Hematopoietic multipotent progenitor cell treated with erythropoietin and hydrocortisone succinate and interleukin-3 and kit ligand, for 4 days (in vitro differentiated cells): ENCODE results near the gene ATF5.

Experiments used
- DNase-seq: peaks from one replicate; pipeline ENCODE4 v3.0.0-alpha.2; 2015

The ATF5 gene

GRCh38 chr19:49894879-49895565, 34.0 kb upstream of the ATF5 start:
- no peak for DNase-seq

DNA sequence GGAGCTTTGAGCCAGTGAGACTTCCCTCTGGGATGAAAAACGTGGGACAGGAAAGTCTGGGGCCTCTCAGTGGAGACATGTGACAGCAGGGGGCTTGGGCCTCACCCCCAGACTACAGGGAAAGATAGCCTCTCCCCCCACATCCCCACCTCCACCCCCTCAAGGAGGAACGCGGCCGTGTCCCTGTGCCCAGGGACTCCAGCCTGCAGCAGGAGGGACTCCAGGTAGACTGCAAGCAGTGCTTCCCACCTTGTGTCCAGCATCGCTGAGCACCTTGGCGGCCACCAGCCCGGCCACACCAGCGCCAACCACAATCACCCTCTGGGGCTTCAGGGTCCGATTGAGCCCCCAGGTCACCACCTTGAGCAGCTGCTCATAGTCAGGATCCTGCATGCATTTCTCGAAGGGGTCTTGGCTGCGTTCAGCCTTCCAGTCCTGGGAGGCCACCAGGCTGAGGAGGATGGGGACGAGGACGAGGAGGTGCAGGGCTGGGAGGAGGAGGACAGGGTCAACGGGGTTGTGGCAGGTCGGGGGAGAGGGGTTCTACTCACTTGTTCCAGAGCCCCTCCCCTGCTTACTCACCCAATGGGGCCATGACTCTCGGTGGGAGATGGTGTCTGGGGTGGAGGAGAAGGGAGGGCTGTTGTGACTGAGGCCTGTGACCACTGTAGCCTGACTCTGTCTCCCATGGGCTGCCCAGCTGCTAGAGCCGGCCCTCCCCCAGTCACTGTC, 33.3 kb upstream of the ATF5 start:
- no peak for DNase-seq

- peak; percentile 58 for DNase-seq
These were observed 32.0 kb upstream of the ATF5 start, which contains the start of gene IL4I1 for GRCh38 chr19:49896863-49897621. TSS of gene IL4I1 (minus strand) at chr19:49896887. CDS start at chr19:49896160, 727 bp downstream.

GRCh38 chr19:49904136-49904535, 24.9 kb upstream of the ATF5 start:
- DNase-seq, result no peak

DNA sequence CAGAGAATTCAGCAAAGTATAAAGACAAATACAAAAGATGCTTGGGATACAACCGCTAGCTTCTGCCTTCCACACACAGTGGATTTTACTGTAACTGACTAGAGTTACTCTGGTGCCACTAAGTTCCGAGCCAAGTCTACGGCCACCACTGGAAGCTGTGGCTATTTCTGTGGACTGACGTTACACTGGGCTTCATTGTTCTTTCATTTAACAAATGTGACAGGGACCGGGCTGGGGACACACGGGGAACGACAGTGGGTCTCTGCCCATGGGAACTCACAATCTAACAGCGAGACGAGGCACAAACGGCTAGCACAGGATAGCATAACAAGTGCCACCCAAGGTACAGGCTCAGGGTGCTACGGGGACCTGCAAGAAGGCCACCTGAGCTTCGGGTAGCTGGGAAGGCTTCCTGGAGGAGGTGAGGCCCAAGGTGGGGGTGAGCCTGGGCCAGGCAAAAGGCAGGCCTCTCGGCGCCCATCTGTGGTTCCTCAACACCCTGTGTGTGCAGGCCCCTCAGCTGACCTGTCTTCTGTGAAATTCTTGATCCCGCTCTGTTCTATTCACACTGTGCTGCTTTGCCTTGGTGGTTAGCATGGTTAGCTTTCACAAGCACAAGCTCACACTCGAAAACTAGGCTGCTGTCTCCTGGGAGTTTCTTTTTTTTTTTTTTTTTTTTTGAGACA, 22.0 kb upstream of the ATF5 start:
- DNase-seq, result no peak

GRCh38 chr19:49907745-49908446, 21.1 kb upstream of the ATF5 start:
- no peak for DNase-seq

DNA sequence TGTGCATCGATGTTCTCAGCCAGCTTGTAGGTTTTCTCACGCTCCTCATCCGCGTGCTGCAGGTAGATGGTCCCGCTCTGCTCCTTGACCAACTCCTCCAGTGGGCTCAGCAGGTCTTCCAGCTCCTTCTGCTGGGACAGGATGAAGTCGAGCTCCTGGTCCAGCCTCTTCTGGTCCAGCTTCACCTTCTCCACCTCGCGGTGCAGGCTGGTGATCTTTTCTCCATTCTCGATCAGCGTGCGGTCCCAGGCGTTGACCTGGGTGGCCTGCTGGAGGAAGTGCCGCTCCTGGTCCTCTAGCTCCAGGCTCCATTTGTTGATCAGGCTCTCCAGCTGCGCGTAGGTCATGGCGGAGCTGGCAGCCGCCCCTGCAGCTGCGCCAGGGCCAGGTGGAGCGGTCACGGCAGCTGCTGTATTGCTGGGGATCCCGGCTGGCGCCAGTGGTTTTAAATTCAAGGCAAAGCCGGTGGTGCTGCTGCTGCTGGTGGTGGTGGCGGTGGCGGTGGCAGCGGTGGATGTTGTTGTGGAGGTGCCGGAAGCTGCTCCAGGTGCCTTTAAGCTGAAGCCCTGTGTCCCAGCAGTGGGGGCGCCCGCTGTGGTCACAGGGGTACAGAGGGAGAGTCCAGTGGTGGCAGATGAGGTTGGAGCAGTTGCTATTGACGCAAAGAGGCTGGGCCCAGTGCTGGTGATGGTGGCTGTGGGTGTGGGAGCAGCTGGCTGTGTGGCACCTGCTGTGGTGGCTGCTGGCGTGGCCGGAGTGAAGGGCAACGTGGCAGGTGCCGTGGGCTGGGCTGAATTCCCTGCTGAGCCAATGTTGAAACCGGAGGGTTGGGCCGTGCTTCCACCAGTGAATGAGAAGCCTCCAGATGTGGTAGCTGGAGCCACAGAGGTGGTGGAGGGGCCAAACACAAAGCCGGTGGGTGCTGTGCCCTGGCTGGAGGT, 20.3 kb upstream of the ATF5 start:
- no peak for DNase-seq

GRCh38 chr19:49910179-49910578, 18.8 kb upstream of the ATF5 start:
- DNase-seq, result no peak

- DNase-seq, result peak; percentile 51
These were observed 17.4 kb upstream of the ATF5 start for GRCh38 chr19:49911381-49912145.

DNA sequence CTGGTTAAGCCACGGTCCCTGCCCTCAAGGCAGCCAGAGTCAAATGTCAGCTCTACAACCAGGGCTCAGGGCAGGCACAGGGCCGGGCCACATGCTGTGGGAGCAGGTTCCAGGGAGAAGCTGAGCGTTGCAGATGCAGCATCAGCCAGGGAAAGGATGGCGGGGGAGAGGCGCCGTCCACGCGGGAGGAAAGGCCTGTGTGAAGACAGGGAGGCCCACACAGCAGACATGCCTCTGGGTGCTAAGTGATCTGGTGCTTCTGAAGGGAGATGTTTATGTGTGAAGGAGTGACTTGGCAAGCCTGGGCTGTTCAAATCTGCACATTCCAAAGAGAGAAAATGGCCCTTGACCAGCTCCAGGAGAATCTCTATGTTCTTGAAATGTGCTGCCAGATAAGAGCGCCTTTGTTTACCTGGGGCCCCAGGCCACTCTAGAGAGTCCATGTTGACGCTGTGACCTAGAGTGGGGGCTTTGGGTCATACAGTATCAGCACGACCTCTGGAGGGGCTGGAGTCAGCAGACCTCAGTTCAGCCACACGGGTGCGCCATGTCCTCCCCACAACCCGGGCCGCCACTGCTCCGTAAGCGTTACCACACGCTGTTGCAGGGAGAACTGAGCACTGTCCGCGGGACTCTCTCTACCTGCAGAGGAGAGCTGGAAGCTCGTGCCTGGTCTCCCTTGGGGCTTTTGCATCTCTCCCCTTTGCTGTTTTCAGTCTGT, 15.9 kb upstream of the ATF5 start:
- DNase-seq, result no peak

- no peak for DNase-seq
These were observed 15.3 kb upstream of the ATF5 start for GRCh38 chr19:49913720-49914119.

DNA sequence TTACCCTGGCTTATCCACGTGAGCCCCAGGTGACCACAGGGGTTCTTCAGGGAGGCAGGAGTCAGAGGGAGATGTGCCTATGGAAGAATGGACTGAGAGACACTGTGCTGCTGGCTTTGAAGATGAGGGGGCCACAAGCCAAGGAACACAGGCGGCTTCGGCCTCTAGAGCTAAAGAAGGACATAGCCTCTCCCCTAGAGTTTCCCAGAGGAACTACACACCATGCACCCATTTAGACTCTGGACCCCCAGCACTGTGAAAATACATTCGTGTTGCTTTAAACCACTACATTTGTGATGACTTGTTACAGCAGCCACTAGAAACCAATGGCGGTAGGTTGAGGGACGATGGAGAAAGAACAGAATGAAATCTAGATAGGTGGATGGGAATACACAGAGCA, 13.7 kb upstream of the ATF5 start:
- DNase-seq, result no peak

DNA sequence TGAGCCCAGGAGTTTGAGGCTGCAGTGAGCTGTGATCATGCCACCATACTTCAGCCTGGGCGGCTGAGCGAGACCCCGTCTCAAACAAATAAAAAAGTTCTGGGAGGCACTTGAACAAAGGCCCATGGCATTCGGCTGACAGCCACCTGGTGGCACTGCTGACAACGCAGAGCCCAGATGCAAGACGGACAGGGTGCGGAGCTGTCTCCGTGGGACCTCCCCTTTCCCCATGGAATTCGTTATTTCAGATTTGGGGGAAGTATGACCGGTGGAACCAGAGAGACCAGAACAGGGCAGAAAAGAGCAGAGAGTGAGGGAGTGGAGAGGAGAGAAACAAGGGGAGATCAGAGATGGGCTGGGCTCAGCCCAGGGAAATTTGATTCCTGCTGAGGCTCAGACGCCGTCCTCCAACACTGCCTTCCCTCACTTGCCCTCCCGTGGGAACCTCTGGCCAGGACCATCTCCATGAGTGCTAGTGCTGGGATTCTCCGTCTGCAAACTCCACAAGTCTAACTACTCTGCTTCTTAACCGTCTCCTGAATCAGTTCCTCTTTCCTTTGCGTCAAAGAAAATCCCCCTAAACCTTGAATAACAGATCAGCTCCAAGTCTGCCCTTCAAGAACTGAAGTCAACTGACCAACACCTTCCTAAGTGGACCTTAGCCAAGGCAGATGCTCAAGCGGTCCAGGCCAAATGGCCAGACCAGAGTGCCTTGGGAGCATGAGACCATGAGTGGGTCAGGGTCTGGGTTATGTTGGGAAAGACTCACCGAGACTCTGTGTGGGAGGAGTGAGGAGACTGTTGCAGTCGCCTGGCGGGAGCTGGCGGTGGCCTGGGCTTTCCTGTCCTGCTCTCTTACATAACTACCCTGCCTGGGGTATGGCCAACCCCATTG, 11.9 kb upstream of the ATF5 start:
- no peak for DNase-seq

- no peak for DNase-seq
These were observed 10.9 kb upstream of the ATF5 start for GRCh38 chr19:49918089-49918488.

GRCh38 chr19:49920624-49921363, 8.2 kb upstream of the ATF5 start:
- DNase-seq, result no peak

- peak; percentile 46 for DNase-seq
These were observed 6.9 kb upstream of the ATF5 start for GRCh38 chr19:49921871-49922795.
